HEK293 (cell line): Measurements from ENCODE around the gene CIB1.

ENCODE experiments used
- FEZF1 ChIP-seq: fragments of 450-650 bp; formaldehyde crosslinking; IDR thresholded peaks from 2 replicates; pipeline ENCODE4 v1.5.1; 2016; ENCODE audit warnings: missing biosample characterization, missing genetic modification characterization
- GLI2 ChIP-seq: fragments of 450-650 bp; formaldehyde crosslinking; IDR thresholded peaks from 2 replicates; pipeline ENCODE4; 2017; ENCODE audit warnings: missing biosample characterization, missing genetic modification characterization, low read depth, borderline replicate concordance
- HOXA7 ChIP-seq: sonication (generic); formaldehyde crosslinking; IDR thresholded peaks from 2 replicates; pipeline ENCODE4 v1.8.1; 2022; ENCODE audit warnings: missing genetic modification reagents, borderline replicate concordance
- HOXD13 ChIP-seq: sonication (generic); formaldehyde crosslinking; IDR thresholded peaks from 2 replicates; pipeline ENCODE4 v1.8.0; 2022; ENCODE audit warnings: missing genetic modification reagents, borderline replicate concordance
- KLF16 ChIP-seq: fragments of 450-650 bp; formaldehyde crosslinking; IDR thresholded peaks from 2 replicates; pipeline ENCODE4 v1.5.1; 2017; ENCODE audit warnings: missing biosample characterization, missing genetic modification characterization
- KLF8 ChIP-seq: fragments of 450-650 bp; formaldehyde crosslinking; IDR thresholded peaks from 2 replicates; pipeline ENCODE4 v1.5.1; 2016; ENCODE audit warnings: missing biosample characterization, missing genetic modification characterization
- OVOL3 ChIP-seq: fragments of 450-650 bp; formaldehyde crosslinking; IDR thresholded peaks from 2 replicates; pipeline ENCODE4 v1.5.1; 2016; ENCODE audit warnings: missing biosample characterization, missing genetic modification characterization
- PRDM10 ChIP-seq: fragments of 450-650 bp; formaldehyde crosslinking; IDR thresholded peaks from 2 replicates; pipeline ENCODE4 v1.5.1; 2016; ENCODE audit warnings: missing biosample characterization, missing genetic modification characterization
- SCRT2 ChIP-seq: fragments of 450-650 bp; formaldehyde crosslinking; IDR thresholded peaks from 2 replicates; pipeline ENCODE4 v1.5.1; 2016; ENCODE audit warnings: missing biosample characterization, missing genetic modification characterization
- SP7 ChIP-seq: fragments of 450-650 bp; formaldehyde crosslinking; IDR thresholded peaks from 2 replicates; pipeline ENCODE4 v1.5.1; 2016; ENCODE audit warnings: missing biosample characterization, missing genetic modification characterization
- ZBTB1 ChIP-seq: fragments of 450-650 bp; formaldehyde crosslinking; IDR thresholded peaks from 2 replicates; pipeline ENCODE4 v1.5.1; 2016; ENCODE audit warnings: missing biosample characterization, missing genetic modification characterization
- ZBTB21 ChIP-seq: fragments of 450-650 bp; formaldehyde crosslinking; IDR thresholded peaks from 2 replicates; pipeline ENCODE4 v1.5.1; 2017; ENCODE audit warnings: missing biosample characterization, missing genetic modification characterization
- ZBTB48 ChIP-seq: fragments of 450-650 bp; formaldehyde crosslinking; IDR thresholded peaks from 2 replicates; pipeline ENCODE4 v1.5.1; 2016; ENCODE audit warnings: missing biosample characterization, missing genetic modification characterization
- ZBTB6 ChIP-seq: fragments of 450-650 bp; formaldehyde crosslinking; IDR thresholded peaks from 2 replicates; pipeline ENCODE4 v1.5.1; 2017; ENCODE audit warnings: missing biosample characterization, missing genetic modification characterization
- ZBTB7A ChIP-seq: fragments of 450-650 bp; formaldehyde crosslinking; IDR thresholded peaks from 2 replicates; pipeline ENCODE4 v1.5.1; 2016; ENCODE audit warnings: low read depth, missing biosample characterization, missing genetic modification characterization
- ZFP37 ChIP-seq: fragments of 450-650 bp; formaldehyde crosslinking; IDR thresholded peaks from 2 replicates; pipeline ENCODE4 v1.5.1; 2016; ENCODE audit warnings: missing biosample characterization, missing genetic modification characterization
- ZIC2 ChIP-seq: fragments of 450-650 bp; formaldehyde crosslinking; IDR thresholded peaks from 2 replicates; pipeline ENCODE4 v1.5.1; 2016; ENCODE audit warnings: missing biosample characterization, missing genetic modification characterization
- ZNF112 ChIP-seq: fragments of 450-650 bp; formaldehyde crosslinking; IDR thresholded peaks from 2 replicates; pipeline ENCODE4 v1.5.0; 2017; ENCODE audit warnings: missing biosample characterization, missing genetic modification characterization
- ZNF146 ChIP-seq: fragments of 450-650 bp; formaldehyde crosslinking; IDR thresholded peaks from 2 replicates; pipeline ENCODE4 v1.5.1; 2016; ENCODE audit warnings: missing biosample characterization, missing genetic modification characterization
- ZNF174 ChIP-seq: fragments of 450-650 bp; formaldehyde crosslinking; IDR thresholded peaks from 2 replicates; pipeline ENCODE4 v1.5.0; 2017; ENCODE audit warnings: missing biosample characterization, mild to moderate bottlenecking, missing genetic modification characterization
- ZNF202 ChIP-seq: fragments of 450-650 bp; formaldehyde crosslinking; IDR thresholded peaks from 2 replicates; pipeline ENCODE4 v1.5.1; 2016; ENCODE audit warnings: missing biosample characterization, missing genetic modification characterization, borderline replicate concordance
- ZNF211 ChIP-seq: fragments of 450-650 bp; formaldehyde crosslinking; IDR thresholded peaks from 2 replicates; pipeline ENCODE4 v1.5.1; 2016; ENCODE audit warnings: low read depth, missing biosample characterization, missing genetic modification characterization
- ZNF214 ChIP-seq: fragments of 450-650 bp; formaldehyde crosslinking; IDR thresholded peaks from 2 replicates; pipeline ENCODE4 v1.5.1; 2017; ENCODE audit warnings: missing biosample characterization, mild to moderate bottlenecking, missing genetic modification characterization, borderline replicate concordance
- ZNF221 ChIP-seq: fragments of 450-650 bp; formaldehyde crosslinking; IDR thresholded peaks from 2 replicates; pipeline ENCODE4 v1.5.1; 2017; ENCODE audit warnings: missing biosample characterization, missing genetic modification characterization, borderline replicate concordance
- ZNF24 ChIP-seq: fragments of 450-650 bp; formaldehyde crosslinking; IDR thresholded peaks from 2 replicates; pipeline ENCODE4 v1.5.1; 2016; ENCODE audit warnings: missing biosample characterization, missing genetic modification characterization
- ZNF266 ChIP-seq: fragments of 450-650 bp; formaldehyde crosslinking; IDR thresholded peaks from 2 replicates; pipeline ENCODE4 v1.5.1; 2016; ENCODE audit warnings: missing biosample characterization, missing genetic modification characterization, low read depth
- ZNF292 ChIP-seq: fragments of 450-650 bp; formaldehyde crosslinking; IDR thresholded peaks from 2 replicates; pipeline ENCODE4 v1.5.1; 2016; ENCODE audit warnings: low read depth, missing biosample characterization, missing genetic modification characterization, borderline replicate concordance
- ZNF302 ChIP-seq: fragments of 450-650 bp; formaldehyde crosslinking; IDR thresholded peaks from 2 replicates; pipeline ENCODE4 v1.5.1; 2016; ENCODE audit warnings: missing biosample characterization, missing genetic modification characterization, low read depth
- ZNF391 ChIP-seq: fragments of 450-650 bp; formaldehyde crosslinking; IDR thresholded peaks from 2 replicates; pipeline ENCODE4 v1.5.1; 2016; ENCODE audit warnings: low read depth, missing biosample characterization, missing genetic modification characterization, borderline replicate concordance
- ZNF624 ChIP-seq: fragments of 450-650 bp; formaldehyde crosslinking; IDR thresholded peaks from 2 replicates; pipeline ENCODE4 v1.5.1; 2017; ENCODE audit warnings: missing biosample characterization, missing genetic modification characterization
- ZNF654 ChIP-seq: fragments of 450-650 bp; formaldehyde crosslinking; IDR thresholded peaks from 2 replicates; pipeline ENCODE4 v1.5.1; 2016; ENCODE audit warnings: low read depth, missing biosample characterization, missing genetic modification characterization
- ZNF776 ChIP-seq: fragments of 450-650 bp; formaldehyde crosslinking; IDR thresholded peaks from 2 replicates; pipeline ENCODE4 v1.5.0; 2017; ENCODE audit warnings: missing biosample characterization, missing genetic modification characterization, borderline replicate concordance
- ZNF791 ChIP-seq: fragments of 450-650 bp; formaldehyde crosslinking; IDR thresholded peaks from 2 replicates; pipeline ENCODE4 v1.5.1; 2016; ENCODE audit warnings: missing biosample characterization, missing genetic modification characterization
- ZNF792 ChIP-seq: fragments of 450-650 bp; formaldehyde crosslinking; IDR thresholded peaks from 2 replicates; pipeline ENCODE4 v1.5.1; 2016; ENCODE audit warnings: missing biosample characterization, missing genetic modification characterization
- ZNF837 ChIP-seq: fragments of 450-650 bp; formaldehyde crosslinking; IDR thresholded peaks from 2 replicates; pipeline ENCODE4 v1.5.1; 2016; ENCODE audit warnings: missing biosample characterization, missing genetic modification characterization
- ZXDB ChIP-seq: fragments of 450-650 bp; formaldehyde crosslinking; IDR thresholded peaks from 2 replicates; pipeline ENCODE4 v1.5.1; 2016; ENCODE audit warnings: missing biosample characterization, missing genetic modification characterization
- TF ChIP-seq, protein P1 (sequence below): fragments of 450-650 bp; formaldehyde crosslinking; IDR thresholded peaks from 2 replicates; pipeline ENCODE4 v1.5.1; 2017; ENCODE audit warnings: missing biosample characterization, missing genetic modification characterization

Gene CIB1

GRCh38 chr15:90265271-90266060 lies 31.7 kb upstream of the CIB1 start, which contains the start of gene NGRN (continued):
- TF ChIP-seq ZNF302 (tag by site-specific recombination) (no peak), ZNF654 (no peak), HOXA7 (CRISPR knock-in tag) (no peak), SCRT2 (tag by site-specific recombination) (no peak), HOXD13 (CRISPR knock-in tag) (no peak), ZNF624 (tag by site-specific recombination) (no peak), ZXDB (tag by site-specific recombination) (peak; percentile 90), ZNF221 (tag by site-specific recombination) (no peak), KLF8 (peak; percentile 89), ZNF202 (tag by site-specific recombination) (no peak), ZNF791 (tag by site-specific recombination) (no peak), ZNF391 (tag by site-specific recombination) (0 out of 2 replicates have a peak, but pooled peaks have one; percentile 12), ZNF174 (tag by site-specific recombination) (no peak), ZFP37 (tag by site-specific recombination) (peak; percentile 79), ZBTB6 (tag by site-specific recombination) (no peak), ZNF214 (tag by site-specific recombination) (no peak), ZNF792 (tag by site-specific recombination) (no peak), ZNF292 (tag by site-specific recombination) (no peak), ZBTB1 (tag by site-specific recombination) (no peak), ZIC2 (tag by site-specific recombination) (peak; percentile 95), ZNF146 (tag by site-specific recombination) (no peak), PRDM10 (tag by site-specific recombination) (peak; percentile 94), ZBTB48 (tag by site-specific recombination) (no peak; the same call in 1 of the 2 replicates), ZNF266 (tag by site-specific recombination) (no peak), ZNF24 (tag by site-specific recombination) (0 out of 2 replicates have a peak, but pooled peaks have one; percentile 40), FEZF1 (0 out of 2 replicates have a peak, but pooled peaks have one; percentile 10), SP7 (tag by site-specific recombination) (peak; percentile 77), GLI2 (tag by site-specific recombination) (no peak), ZBTB7A (tag by site-specific recombination) (no peak), ZNF112 (tag by site-specific recombination) (no peak), KLF16 (tag by site-specific recombination) (peak; percentile 85), ZNF776 (no peak), OVOL3 (tag by site-specific recombination) (no peak), ZNF837 (tag by site-specific recombination) (no peak), ZNF211 (no peak), ZBTB21 (tag by site-specific recombination) (peak; percentile 33)
- TF ChIP-seq, protein P1, sequence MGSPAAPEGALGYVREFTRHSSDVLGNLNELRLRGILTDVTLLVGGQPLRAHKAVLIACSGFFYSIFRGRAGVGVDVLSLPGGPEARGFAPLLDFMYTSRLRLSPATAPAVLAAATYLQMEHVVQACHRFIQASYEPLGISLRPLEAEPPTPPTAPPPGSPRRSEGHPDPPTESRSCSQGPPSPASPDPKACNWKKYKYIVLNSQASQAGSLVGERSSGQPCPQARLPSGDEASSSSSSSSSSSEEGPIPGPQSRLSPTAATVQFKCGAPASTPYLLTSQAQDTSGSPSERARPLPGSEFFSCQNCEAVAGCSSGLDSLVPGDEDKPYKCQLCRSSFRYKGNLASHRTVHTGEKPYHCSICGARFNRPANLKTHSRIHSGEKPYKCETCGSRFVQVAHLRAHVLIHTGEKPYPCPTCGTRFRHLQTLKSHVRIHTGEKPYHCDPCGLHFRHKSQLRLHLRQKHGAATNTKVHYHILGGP (tag by site-specific recombination), result no peak
